GM12801 (cell line): ENCODE measurements around the gene CSNK1D.

Experiments
- CTCF ChIP-seq: IDR thresholded peaks from one replicate; pipeline ENCODE4 v1.5.1; 2011; ENCODE audit warnings: control low read depth; ENCODE audit not compliant: insufficient read length; ENCODE audit errors: extremely low read depth

The CSNK1D gene

DNA sequence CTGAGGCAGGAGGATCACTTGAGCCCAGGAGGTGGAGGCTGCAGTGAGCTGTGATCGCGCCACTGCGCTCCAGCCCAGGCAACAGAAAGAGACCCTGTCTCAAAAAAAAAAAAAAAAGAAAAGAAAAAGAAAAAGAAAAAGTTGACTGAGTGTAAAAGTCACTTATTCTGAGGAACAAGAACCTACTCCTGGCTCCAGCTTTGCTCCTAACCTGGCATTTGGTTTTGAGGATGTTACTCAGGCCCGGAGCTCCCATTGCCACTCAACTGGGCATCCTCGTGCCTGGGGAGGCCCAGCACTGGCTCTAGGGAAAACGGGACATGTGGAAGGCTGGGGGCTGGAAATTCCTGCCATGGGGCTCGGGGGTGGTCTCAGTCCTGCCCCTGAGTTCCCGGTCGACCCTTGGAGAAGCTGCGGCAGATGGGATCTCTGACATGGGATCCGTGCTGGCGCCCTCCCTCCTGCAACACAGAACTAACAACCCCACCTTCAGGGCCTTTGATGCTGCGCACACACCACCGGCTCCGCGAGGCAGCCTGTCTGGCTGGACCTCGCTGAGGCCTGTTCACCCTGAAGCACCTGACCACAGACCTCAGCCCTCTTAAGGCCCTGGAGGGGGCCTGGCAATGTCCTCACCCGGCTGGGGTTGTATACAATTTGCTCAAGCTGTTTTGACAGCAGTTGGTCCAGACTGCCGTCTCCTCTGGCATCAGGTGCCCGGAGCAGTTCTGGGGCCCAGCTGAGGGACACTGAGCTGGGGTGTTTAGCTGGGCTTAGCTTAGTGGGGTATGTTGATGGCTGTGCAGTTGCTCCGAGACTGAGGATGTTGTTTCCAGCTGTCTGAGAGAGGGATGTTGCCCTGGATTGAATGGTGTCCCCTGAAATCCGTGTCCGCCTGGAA is 31.6 kb upstream of the CSNK1D start:
- no peak for TF ChIP-seq CTCF

- no peak for TF ChIP-seq CTCF
These were observed 30.7 kb upstream of the CSNK1D start for GRCh38 chr17:82303944-82304808.

DNA sequence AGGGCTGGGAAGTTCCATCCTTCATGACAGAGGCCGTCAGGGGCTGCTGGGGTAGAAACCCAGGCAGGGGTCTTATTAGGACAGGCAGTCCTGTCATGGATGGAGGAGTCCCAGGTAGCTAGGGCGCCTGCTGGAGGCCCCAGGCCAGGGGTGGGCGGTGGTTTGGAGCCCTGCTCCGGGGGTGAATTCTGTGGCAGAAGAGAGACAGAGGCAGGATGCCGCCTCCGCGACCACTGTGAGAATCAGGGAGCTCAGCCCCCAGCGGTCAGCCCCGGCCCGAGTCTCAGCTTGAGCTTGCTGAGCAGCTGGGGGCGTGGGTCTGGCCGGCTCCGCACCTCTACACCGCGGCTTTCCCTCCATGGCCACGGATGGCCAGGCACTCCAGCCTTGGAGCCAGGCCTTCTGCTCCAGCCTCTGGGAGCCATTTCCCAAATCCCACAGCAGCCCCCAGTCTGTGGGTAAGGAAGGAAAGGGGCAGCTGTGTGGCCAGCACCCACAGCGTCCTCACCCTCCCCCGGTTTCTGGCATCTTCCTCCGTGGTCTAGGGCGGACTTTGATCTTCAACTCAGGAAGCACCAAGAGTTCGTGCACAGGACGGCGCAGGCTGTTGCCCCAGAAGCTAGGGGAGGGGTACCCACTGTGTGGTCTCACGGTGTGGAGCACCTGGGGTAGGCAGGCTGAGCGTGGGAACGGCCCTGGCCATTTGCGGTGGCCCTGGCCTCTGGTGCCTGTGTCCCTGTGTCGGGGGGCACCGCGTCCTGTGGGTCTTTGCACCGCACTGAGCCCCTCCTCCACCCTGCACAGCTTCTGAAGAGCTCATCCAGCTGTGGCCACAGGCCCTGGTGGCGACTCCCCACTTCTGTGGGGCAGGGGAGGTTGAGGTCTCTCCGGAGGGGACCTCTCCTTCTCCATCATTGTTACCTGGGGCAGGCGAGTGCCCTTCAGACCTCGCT is 29.8 kb upstream of the CSNK1D start:
- TF ChIP-seq CTCF: no peak

- no peak for TF ChIP-seq CTCF
These were observed 29.1 kb upstream of the CSNK1D start for GRCh38 chr17:82302568-82302963.

DNA sequence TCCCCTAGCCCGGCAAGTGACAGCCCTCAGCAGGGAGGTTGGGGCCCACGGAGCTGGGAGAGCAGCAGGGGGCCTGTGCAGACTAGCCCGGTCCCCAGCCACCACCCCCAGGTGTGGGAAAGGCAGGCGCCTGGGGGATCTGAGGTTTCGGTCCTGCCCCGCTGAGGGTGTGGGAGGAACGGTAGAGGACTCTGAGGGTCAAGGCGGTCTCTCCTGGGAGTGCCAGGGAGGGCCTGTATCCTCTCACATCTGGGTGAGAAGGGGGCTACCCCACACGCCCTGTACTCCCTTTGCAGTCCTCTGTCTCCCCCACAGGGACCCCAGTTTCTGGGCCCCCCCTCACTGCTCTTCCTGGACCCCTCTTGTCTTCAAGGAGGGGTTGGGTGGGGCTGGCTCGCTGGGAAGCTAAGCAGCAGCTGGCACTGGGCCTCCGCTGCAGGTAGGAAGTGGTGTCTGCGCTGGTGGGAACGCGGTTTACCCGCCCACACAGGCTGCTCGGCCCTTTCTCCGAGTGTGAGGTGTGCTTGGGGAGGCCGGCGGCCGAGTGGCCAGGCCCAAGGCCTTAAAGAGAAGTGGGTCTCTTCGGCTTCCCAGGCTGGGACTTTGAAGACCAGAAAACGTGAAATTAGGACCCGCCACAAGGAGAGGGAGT is 28.5 kb upstream of the CSNK1D start:
- no peak for TF ChIP-seq CTCF

DNA sequence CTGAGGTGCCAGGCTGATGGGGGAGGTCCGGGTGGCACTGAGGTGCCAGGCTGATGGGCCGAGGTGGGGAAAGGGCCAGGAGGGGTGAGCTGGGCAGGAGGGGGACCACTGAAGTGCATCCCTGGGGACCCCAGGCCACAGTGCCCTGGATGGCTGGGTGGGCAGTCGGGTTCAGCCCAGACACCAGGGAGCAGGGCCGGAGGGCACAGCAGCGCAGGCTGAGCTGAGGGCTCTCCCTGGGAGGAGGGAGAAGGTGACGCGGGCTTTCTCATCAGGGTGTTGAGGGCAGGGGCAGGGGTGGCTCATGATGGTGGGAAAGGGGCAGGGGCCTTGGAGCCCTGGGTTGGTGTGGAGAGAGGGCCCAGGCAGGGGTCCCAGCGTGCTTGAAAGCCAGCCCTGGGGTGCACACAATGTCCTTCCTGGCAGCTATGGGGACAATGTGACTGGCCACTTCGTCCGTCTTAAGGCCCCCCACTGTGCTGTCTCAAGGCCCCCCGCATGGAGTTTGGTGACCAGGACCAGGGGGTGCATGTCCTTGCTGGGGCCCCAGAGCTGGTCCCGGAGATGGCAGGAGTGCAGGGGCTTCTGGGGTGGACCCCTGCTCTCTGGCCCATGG is 27.9 kb upstream of the CSNK1D start:
- TF ChIP-seq CTCF: no peak
